Loucy (cell line): ENCODE data around the gene ARFIP2.

Source experiments
- H2AFZ ChIP-seq: fragments of 200-600 bp; sonication (generic); 2 replicates; pipeline ENCODE4 v1.6.0; 2016; ENCODE audit warnings: antibody characterized with exemption, mild to moderate bottlenecking, low read length, moderate library complexity
- H3F3A ChIP-seq: fragments of 200-600 bp; 2 replicates; pipeline ENCODE4 v1.6.0; 2016; ENCODE audit warnings: antibody characterized with exemption, low read depth, mild to moderate bottlenecking
- H3K27me3 ChIP-seq: fragments of 200-600 bp; sonication (generic); 2 replicates; pipeline ENCODE4 v1.6.1; 2014; ENCODE audit warnings: low read length, mild to moderate bottlenecking; ENCODE audit not compliant: insufficient read depth, poor library complexity, severe bottlenecking
- H3K36me3 ChIP-seq: fragments of 200-600 bp; sonication (generic); 2 replicates; pipeline ENCODE4 v1.6.1; 2016; ENCODE audit warnings: low read length; ENCODE audit not compliant: insufficient read depth
- H3K4me1 ChIP-seq: fragments of 200-600 bp; sonication (generic); 2 replicates; pipeline ENCODE4 v1.5.1; 2014; ENCODE audit warnings: low read length, mild to moderate bottlenecking; ENCODE audit not compliant: insufficient read depth, poor library complexity, severe bottlenecking
- H3K4me2 ChIP-seq: fragments of 200-600 bp; sonication (generic); 2 replicates; pipeline ENCODE4 v1.6.0; 2014; ENCODE audit warnings: antibody characterized with exemption, low read length, low read depth, mild to moderate bottlenecking; ENCODE audit not compliant: poor library complexity, severe bottlenecking
- H3K4me3 ChIP-seq: fragments of 200-600 bp; sonication (generic); 2 replicates; pipeline ENCODE4 v1.5.1; 2014; ENCODE audit warnings: low read length, mild to moderate bottlenecking, mixed read lengths; ENCODE audit not compliant: poor library complexity, severe bottlenecking
- H3K79me2 ChIP-seq: fragments of 200-600 bp; sonication (generic); 2 replicates; pipeline ENCODE4 v1.6.1; 2014; ENCODE audit warnings: low read length; ENCODE audit not compliant: insufficient read depth
- H3K9ac ChIP-seq: fragments of 200-600 bp; sonication (generic); 2 replicates; pipeline ENCODE4 v1.6.0; 2014; ENCODE audit warnings: mild to moderate bottlenecking, low read depth, low read length, moderate library complexity; ENCODE audit not compliant: poor library complexity, severe bottlenecking
- H3K9me2 ChIP-seq: fragments of 200-600 bp; sonication (generic); replicated peaks from 2 replicates; pipeline ENCODE4 v1.6.1; 2016; ENCODE audit warnings: low read depth, low read length, mixed read lengths
- H3K9me3 ChIP-seq: fragments of 200-600 bp; sonication (generic); 2 replicates; pipeline ENCODE4 v1.6.1; 2014; ENCODE audit warnings: mild to moderate bottlenecking, antibody characterized with exemption, low read length, low read depth; ENCODE audit not compliant: insufficient read depth
- H4K20me1 ChIP-seq: fragments of 200-600 bp; sonication (generic); 2 replicates; pipeline ENCODE4 v1.6.0; 2014; ENCODE audit warnings: antibody characterized with exemption, low read length, mild to moderate bottlenecking; ENCODE audit not compliant: insufficient read depth, poor library complexity, severe bottlenecking
- EZH2phosphoT487 ChIP-seq: fragments of 200-600 bp; IDR thresholded peaks from 2 replicates; pipeline ENCODE4 v1.6.1; 2018; ENCODE audit warnings: antibody characterized with exemption, mild to moderate bottlenecking, moderate library complexity, borderline replicate concordance
- TF ChIP-seq, protein P1 (sequence below): fragments of 200-600 bp; sonication (generic); conservative IDR thresholded peaks from 2 replicates; pipeline ENCODE4 v1.5.1; 2014; ENCODE audit warnings: mild to moderate bottlenecking, antibody characterized with exemption, low read length

ARFIP2 gene

DNA sequence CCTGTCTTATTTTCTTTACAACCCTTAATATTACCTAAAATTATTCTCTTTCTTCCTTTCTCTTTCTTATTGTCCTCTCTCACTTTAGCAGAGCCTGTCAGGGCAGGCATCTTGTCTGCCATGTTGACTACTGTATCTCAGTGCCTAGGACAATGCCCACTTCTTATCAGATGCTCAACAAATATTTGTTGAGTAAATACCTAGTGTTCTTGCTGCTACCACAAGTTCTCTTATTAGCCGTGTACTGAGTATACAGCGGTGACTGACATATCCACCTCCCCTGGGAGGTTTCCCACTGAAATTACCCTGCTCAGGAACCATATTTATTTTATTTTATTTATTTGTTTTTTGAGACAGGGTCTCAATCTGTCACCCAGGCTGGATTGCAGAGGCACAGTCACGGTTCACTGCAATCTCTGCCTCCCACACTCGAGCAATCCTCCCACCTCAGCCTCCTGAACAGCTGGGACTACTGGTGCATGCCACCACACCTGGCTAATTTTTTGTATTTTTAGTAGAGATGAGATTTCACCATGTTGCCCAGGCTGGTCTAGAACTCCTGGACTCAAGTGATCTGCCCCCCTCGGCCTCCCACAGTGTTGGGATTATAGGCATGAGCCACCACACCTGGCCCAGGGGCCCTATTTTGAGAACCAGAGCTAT, 47.0 kb downstream of the ARFIP2 start:
- Histone ChIP-seq H4K20me1 (no peaks in the 10 kb centered on the region), H3K4me3 (no peak overlapping the region), H3K36me3 (no peaks in the 10 kb centered on the region), H2AFZ (no peak overlapping the region), H3K9ac (no peak overlapping the region), H3K9me2 (no peaks in the 10 kb centered on the region), H3K79me2 (no peaks in the 10 kb centered on the region), H3K4me1 (peaks cover 17% of the 10 kb centered on the region), H3F3A (no peaks in the 10 kb centered on the region), H3K9me3 (no peaks in the 10 kb centered on the region), H3K27me3 (no peaks in the 10 kb centered on the region), H3K4me2 (no peak overlapping the region)
- TF ChIP-seq, protein P1, sequence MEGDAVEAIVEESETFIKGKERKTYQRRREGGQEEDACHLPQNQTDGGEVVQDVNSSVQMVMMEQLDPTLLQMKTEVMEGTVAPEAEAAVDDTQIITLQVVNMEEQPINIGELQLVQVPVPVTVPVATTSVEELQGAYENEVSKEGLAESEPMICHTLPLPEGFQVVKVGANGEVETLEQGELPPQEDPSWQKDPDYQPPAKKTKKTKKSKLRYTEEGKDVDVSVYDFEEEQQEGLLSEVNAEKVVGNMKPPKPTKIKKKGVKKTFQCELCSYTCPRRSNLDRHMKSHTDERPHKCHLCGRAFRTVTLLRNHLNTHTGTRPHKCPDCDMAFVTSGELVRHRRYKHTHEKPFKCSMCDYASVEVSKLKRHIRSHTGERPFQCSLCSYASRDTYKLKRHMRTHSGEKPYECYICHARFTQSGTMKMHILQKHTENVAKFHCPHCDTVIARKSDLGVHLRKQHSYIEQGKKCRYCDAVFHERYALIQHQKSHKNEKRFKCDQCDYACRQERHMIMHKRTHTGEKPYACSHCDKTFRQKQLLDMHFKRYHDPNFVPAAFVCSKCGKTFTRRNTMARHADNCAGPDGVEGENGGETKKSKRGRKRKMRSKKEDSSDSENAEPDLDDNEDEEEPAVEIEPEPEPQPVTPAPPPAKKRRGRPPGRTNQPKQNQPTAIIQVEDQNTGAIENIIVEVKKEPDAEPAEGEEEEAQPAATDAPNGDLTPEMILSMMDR, result no peak
- no peak for TF ChIP-seq EZH2phosphoT487

DNA sequence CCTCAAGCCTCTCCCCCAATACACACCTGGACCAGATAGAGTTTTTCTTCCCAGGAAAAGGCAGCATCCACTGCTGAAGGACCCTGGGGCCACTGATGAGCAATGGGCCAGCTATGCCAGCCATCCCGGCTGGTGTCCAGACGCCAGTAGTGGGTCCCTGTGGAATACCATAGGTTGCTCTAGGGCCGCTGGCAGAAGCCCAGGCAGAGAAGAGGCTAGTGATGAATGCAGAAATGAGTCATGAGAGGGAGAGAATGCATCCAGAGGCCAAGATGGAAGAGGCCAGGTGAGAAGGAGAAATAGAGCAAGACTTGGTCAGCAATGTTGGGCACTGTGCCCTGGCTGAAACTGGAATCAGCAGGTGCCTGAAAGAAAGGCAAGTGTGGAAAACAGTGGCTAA, 49.3 kb downstream of the ARFIP2 start:
- TF ChIP-seq EZH2phosphoT487, result no peak
- TF ChIP-seq, protein P1, result no peak
- no peaks in the 10 kb centered on the region for H3K27me3 ChIP-seq
- no peaks in the 10 kb centered on the region for H3F3A ChIP-seq
- no peaks in the 10 kb centered on the region for H4K20me1 ChIP-seq
- H3K9me3 ChIP-seq, result no peaks in the 10 kb centered on the region
- no peaks in the 10 kb centered on the region for H3K36me3 ChIP-seq
- no peak overlapping the region for H3K4me3 ChIP-seq
- no peak overlapping the region for H3K9ac ChIP-seq
- H3K4me2 ChIP-seq, result no peak overlapping the region
- H3K9me2 ChIP-seq, result no peaks in the 10 kb centered on the region
- no peak overlapping the region for H2AFZ ChIP-seq
- no peaks in the 10 kb centered on the region for H3K4me1 ChIP-seq
- no peaks in the 10 kb centered on the region for H3K79me2 ChIP-seq

DNA sequence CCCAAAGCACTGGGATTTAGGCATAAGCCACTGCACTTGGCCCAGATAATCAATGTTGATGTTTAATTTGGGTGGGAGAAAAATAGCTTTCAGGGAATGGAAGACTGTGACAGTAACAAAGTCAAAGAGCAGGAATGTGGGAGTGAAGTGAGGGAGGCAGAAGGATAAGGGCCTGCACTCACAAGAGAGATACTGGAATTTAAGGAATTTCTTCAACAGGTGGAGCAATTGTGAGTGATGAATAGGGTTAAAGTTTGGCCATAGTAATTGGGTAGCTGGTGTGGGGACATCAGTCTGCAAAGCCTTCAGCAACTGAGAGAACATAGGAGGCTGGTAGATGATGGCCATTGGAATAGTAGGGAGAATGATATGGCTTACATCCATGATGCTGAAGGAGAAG, 53.6 kb downstream of the ARFIP2 start:
- Histone ChIP-seq H3K79me2 (no peaks in the 10 kb centered on the region), H3K4me2 (no peak overlapping the region), H3F3A (no peaks in the 10 kb centered on the region), H3K36me3 (no peaks in the 10 kb centered on the region), H3K4me1 (no peaks in the 10 kb centered on the region), H3K4me3 (no peak overlapping the region), H3K27me3 (no peaks in the 10 kb centered on the region), H3K9ac (no peak overlapping the region), H2AFZ (no peak overlapping the region), H3K9me3 (no peaks in the 10 kb centered on the region), H3K9me2 (no peaks in the 10 kb centered on the region), H4K20me1 (no peaks in the 10 kb centered on the region)
- TF ChIP-seq, protein P1, result no peak
- no peak for TF ChIP-seq EZH2phosphoT487
